H1 (cell line): Measurements from ENCODE around the gene CCDC91. TPM values are rescaled to one million over a fixed set of nuclear protein-coding genes. Genes with fewer than 3 reads are reported as not detected.

Source experiments
- FOSL1 ChIP-seq: IDR thresholded peaks from 2 replicates; pipeline ENCODE4 v1.6.1; 2011; ENCODE audit warnings: mild to moderate bottlenecking, low read depth, low read length, moderate library complexity; ENCODE audit not compliant: insufficient read depth
- KDM1A ChIP-seq: fragments of 200-600, 300-600 bp; sonication (generic); IDR thresholded peaks from 2 replicates; pipeline ENCODE4 v1.7.1; 2016; ENCODE audit warnings: mild to moderate bottlenecking, low read length, borderline replicate concordance
- POLR2AphosphoS5 ChIP-seq: IDR thresholded peaks from 2 replicates; pipeline ENCODE4 v1.6.1; 2011; ENCODE audit warnings: low read depth, low read length
- SIN3A ChIP-seq, 2 experiments: IDR thresholded peaks in 1 of 2; conservative IDR thresholded peaks in 1 of 2; 2 replicates each; pipeline ENCODE4 v1.6.1; 2011 to 2012; ENCODE audit warnings: low read length in 2 of 2, improper control_type of control experiment in 1 of 2, low read depth in 1 of 2, mild to moderate bottlenecking in 1 of 2
- SP2 ChIP-seq: IDR thresholded peaks from 2 replicates; pipeline ENCODE4 v1.6.1; 2012; ENCODE audit warnings: mild to moderate bottlenecking, low read length, inconsistent platforms
- SP4 ChIP-seq: IDR thresholded peaks from 2 replicates; pipeline ENCODE4 v1.6.1; 2012; ENCODE audit warnings: low read length, inconsistent platforms
- polyA plus RNA-seq, 7 experiments: library from polyadenylated mRNA; depleted of rRNA in 3 of 7; stranded (reverse) in 5 of 7; unstranded in 2 of 7; fragments of >200 nt in 5 of 7; fragments of 200-250 nt in 2 of 7; gene quantifications; 1 replicate in 5 of 7; 2 replicates in 1 of 7; 4 replicates in 1 of 7; pipeline versions ENCODE4 v1.2.1 to v1.2.3, GENCODE V29; 2011 to 2013; ENCODE audit warnings: missing spikeins in 2 of 7, mixed read lengths in 2 of 7
- total RNA-seq: library from RNA; stranded (reverse); fragmentation: NEBNext Ultra II Directional; extraction: Animal tissue kit (Norgen Biotek cat#: 25700); gene quantifications from 2 replicates; pipeline ENCODE4 v1.2.1, GENCODE V29; 2021
- TF ChIP-seq, protein P1 (sequence below), 3 experiments: IDR thresholded peaks; 1 replicate in 2 of 3; 2 replicates in 1 of 3; pipeline versions ENCODE4 v1.5.1 to v1.6.1; 2011; ENCODE audit warnings: low read length in 3 of 3, mild to moderate bottlenecking in 3 of 3, inconsistent platforms in 2 of 3, low read depth in 1 of 3, moderate library complexity in 1 of 3; ENCODE audit not compliant: insufficient read depth in 1 of 3; ENCODE audit errors: control extremely low read depth in 1 of 3
- TF ChIP-seq, protein P2 (sequence below): fragments of 300-600 bp; sonication (generic); IDR thresholded peaks from 2 replicates; pipeline ENCODE4 v1.7.1; 2012; ENCODE audit warnings: low read length, moderate library complexity, mild to moderate bottlenecking, inconsistent platforms; ENCODE audit not compliant: insufficient replicate concordance

The CCDC91 gene
- total and polyA plus RNA-seq, 2 of the 8 experiments (the other 6 are each of a cell fraction or from before 2014, with no cell fraction given): 8.6 to 23.1 TPM

DNA sequence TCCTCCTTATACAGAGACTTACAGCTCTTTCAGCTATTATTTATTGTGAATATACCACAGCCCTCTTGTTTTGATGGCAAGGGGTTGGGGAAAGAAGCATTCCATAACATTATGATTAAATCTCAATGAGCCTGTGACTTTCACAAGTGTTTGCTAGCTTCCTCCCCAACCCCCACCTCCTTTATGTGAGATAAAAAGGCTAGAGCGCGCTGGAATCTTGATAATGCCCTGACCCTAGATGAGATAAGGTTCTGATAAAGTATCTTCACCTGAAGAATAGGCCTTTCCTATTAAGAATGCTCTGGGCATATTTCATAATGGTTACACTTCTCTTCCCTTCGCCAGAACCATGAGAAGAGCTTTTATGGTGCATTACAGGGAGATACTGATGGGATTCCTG is 236.8 kb downstream of the CCDC91 start (continued):
- TF ChIP-seq, protein P1, sequence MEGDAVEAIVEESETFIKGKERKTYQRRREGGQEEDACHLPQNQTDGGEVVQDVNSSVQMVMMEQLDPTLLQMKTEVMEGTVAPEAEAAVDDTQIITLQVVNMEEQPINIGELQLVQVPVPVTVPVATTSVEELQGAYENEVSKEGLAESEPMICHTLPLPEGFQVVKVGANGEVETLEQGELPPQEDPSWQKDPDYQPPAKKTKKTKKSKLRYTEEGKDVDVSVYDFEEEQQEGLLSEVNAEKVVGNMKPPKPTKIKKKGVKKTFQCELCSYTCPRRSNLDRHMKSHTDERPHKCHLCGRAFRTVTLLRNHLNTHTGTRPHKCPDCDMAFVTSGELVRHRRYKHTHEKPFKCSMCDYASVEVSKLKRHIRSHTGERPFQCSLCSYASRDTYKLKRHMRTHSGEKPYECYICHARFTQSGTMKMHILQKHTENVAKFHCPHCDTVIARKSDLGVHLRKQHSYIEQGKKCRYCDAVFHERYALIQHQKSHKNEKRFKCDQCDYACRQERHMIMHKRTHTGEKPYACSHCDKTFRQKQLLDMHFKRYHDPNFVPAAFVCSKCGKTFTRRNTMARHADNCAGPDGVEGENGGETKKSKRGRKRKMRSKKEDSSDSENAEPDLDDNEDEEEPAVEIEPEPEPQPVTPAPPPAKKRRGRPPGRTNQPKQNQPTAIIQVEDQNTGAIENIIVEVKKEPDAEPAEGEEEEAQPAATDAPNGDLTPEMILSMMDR (IDR thresholded peaks at IDR 0.05; ENCODE audit: control extremely low read depth in 1 of 3, insufficient read depth in 1 of 3, low read depth in 1 of 3, low read length in 3 of 3): no peak
- TF ChIP-seq SP2: no peak
- TF ChIP-seq SP4: no peak
- TF ChIP-seq KDM1A: no peak
- TF ChIP-seq POLR2AphosphoS5: no peak
- TF ChIP-seq, protein P2, sequence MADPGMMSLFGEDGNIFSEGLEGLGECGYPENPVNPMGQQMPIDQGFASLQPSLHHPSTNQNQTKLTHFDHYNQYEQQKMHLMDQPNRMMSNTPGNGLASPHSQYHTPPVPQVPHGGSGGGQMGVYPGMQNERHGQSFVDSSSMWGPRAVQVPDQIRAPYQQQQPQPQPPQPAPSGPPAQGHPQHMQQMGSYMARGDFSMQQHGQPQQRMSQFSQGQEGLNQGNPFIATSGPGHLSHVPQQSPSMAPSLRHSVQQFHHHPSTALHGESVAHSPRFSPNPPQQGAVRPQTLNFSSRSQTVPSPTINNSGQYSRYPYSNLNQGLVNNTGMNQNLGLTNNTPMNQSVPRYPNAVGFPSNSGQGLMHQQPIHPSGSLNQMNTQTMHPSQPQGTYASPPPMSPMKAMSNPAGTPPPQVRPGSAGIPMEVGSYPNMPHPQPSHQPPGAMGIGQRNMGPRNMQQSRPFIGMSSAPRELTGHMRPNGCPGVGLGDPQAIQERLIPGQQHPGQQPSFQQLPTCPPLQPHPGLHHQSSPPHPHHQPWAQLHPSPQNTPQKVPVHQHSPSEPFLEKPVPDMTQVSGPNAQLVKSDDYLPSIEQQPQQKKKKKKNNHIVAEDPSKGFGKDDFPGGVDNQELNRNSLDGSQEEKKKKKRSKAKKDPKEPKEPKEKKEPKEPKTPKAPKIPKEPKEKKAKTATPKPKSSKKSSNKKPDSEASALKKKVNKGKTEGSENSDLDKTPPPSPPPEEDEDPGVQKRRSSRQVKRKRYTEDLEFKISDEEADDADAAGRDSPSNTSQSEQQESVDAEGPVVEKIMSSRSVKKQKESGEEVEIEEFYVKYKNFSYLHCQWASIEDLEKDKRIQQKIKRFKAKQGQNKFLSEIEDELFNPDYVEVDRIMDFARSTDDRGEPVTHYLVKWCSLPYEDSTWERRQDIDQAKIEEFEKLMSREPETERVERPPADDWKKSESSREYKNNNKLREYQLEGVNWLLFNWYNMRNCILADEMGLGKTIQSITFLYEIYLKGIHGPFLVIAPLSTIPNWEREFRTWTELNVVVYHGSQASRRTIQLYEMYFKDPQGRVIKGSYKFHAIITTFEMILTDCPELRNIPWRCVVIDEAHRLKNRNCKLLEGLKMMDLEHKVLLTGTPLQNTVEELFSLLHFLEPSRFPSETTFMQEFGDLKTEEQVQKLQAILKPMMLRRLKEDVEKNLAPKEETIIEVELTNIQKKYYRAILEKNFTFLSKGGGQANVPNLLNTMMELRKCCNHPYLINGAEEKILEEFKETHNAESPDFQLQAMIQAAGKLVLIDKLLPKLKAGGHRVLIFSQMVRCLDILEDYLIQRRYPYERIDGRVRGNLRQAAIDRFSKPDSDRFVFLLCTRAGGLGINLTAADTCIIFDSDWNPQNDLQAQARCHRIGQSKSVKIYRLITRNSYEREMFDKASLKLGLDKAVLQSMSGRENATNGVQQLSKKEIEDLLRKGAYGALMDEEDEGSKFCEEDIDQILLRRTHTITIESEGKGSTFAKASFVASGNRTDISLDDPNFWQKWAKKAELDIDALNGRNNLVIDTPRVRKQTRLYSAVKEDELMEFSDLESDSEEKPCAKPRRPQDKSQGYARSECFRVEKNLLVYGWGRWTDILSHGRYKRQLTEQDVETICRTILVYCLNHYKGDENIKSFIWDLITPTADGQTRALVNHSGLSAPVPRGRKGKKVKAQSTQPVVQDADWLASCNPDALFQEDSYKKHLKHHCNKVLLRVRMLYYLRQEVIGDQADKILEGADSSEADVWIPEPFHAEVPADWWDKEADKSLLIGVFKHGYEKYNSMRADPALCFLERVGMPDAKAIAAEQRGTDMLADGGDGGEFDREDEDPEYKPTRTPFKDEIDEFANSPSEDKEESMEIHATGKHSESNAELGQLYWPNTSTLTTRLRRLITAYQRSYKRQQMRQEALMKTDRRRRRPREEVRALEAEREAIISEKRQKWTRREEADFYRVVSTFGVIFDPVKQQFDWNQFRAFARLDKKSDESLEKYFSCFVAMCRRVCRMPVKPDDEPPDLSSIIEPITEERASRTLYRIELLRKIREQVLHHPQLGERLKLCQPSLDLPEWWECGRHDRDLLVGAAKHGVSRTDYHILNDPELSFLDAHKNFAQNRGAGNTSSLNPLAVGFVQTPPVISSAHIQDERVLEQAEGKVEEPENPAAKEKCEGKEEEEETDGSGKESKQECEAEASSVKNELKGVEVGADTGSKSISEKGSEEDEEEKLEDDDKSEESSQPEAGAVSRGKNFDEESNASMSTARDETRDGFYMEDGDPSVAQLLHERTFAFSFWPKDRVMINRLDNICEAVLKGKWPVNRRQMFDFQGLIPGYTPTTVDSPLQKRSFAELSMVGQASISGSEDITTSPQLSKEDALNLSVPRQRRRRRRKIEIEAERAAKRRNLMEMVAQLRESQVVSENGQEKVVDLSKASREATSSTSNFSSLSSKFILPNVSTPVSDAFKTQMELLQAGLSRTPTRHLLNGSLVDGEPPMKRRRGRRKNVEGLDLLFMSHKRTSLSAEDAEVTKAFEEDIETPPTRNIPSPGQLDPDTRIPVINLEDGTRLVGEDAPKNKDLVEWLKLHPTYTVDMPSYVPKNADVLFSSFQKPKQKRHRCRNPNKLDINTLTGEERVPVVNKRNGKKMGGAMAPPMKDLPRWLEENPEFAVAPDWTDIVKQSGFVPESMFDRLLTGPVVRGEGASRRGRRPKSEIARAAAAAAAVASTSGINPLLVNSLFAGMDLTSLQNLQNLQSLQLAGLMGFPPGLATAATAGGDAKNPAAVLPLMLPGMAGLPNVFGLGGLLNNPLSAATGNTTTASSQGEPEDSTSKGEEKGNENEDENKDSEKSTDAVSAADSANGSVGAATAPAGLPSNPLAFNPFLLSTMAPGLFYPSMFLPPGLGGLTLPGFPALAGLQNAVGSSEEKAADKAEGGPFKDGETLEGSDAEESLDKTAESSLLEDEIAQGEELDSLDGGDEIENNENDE: no peak
- no peak for TF ChIP-seq FOSL1
- no peak for TF ChIP-seq SIN3A (conservative IDR thresholded peaks at IDR 0.05 in 1 of 2, IDR thresholded peaks at IDR 0.05 in 1 of 2; ENCODE audit: low read depth in 1 of 2, low read length in 2 of 2)
